Stimulated activated CD4-positive, alpha-beta T cell treated with anti-CD3 and anti-CD28 coated beads, TNF-alpha, amount 100 ng/mL, for 48 hours (primary cell): ENCODE measurements around the gene SMC1B.
"Not testable (repeated sequence)": the region's sequence is repeated elsewhere in the genome, so short reads cannot be mapped to it uniquely, and the experiment has no call there.

ENCODE experiments used
- DNase-seq, 3 donors: peaks; one replicate each; pipeline ENCODE4 v3.0.0-alpha.2; 2020; ENCODE audit warnings: low read depth in 3 of 3

Gene SMC1B

GRCh38 chr22:45445031-45445710, 31.8 kb upstream of the SMC1B start:
- DNase-seq: no peak

DNA sequence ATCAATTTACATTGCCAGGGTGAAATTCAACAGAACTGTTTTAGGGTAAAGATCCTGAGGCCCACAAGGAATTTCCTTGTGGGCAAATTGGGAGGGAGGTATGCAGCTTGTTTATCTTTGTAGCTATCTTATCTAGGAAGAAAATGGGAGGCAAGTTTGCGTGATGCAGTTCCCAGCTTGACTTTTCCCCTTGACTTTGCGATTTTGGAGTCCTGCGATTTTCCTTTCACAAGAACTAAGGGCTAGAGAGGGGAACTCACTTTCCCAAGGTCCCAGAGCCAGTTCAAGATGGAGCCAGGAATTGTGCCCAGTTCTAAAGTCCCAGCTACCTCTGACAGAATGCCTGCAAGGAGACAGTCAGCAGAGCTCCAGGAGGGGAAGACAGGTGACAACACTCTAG, 30.8 kb upstream of the SMC1B start:
- no peak for DNase-seq

- DNase-seq: no peak
Measured at GRCh38 chr22:45442116-45442515, 28.7 kb upstream of the SMC1B start.

GRCh38 chr22:45441138-45441537, 27.7 kb upstream of the SMC1B start:
- no peak for DNase-seq

- DNase-seq: not testable (repeated sequence)
Measured at GRCh38 chr22:45440688-45441087, 27.3 kb upstream of the SMC1B start.

DNA sequence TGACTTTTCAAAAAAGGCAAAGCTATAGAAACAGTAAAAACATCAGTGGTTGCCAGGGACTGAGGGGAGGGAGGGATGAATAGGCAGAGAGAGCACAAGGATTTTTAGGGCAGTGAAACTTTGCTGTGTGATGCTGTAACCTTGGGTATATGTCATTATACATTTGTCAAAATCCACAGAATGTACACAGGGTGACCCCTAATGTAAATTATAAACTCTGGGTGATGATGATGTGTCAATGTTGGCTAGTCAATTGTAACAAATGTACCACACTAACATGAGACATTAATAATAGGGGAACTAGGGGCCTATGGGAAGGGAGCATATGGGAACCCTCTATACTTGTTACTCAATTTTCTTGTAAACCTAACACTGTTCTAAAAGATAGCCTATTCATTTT, 24.9 kb upstream of the SMC1B start:
- DNase-seq: no peak

DNA sequence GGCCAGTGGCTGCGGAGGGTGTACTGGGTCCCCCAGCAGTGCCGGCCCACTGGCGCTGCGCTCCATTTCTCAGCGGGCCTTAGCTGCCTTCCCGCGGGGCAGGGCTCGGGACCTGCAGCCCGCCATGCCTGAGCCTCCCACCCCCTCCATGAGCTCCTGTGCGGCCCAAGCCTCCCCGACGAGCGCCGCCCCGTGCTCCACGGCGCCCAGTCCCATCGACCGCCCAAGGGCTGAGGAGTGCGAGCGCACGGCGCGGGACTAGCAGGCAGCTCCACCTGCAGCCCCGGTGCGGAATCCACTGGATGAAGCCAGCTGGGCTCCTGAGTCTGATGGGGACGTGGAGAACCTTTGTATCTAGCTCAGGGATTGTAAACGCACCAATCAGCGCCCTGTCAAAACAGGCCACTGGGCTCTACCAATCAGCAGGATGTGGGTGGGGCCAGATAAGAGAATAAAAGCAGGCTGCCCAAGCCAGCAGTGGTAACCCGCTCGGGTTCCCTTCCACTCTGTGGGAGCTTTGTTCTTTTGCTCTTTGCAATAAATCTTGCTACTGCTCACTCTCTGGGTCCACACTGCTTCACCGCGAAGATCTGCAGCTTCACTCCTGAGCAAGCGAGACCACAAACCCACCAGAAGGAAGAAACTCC, 23.6 kb upstream of the SMC1B start:
- DNase-seq: not testable (repeated sequence)

DNA sequence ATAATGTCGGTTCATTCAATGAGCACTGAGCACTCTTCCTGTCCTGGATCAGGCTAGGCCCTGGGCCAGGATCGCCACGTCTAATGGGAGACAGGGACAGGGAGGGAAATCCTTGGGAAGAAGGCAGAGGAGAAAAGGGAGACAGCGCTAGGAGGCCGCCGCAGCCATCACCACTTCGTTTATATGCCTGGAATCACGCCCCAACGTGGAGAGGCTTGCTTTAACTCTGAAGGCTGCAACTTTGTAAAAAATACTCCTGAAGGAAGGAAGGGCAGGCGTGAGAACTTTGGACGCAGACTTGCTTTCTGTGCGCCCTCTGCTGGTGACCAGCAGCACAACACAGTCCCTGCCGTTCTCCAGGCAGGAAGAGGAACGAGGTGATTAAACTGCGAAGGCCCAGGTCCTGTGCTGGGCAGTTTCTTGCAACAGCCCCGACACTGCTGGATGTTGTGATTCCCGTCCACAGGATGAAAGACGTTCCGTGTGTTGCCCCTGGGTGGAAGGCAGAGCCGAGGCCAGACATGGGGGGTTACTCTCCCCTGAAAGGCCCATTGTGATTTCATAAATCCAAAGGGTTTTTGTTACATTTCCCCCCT, 22.2 kb upstream of the SMC1B start:
- DNase-seq: peak; percentile 47 to 71 (median 66)

DNA sequence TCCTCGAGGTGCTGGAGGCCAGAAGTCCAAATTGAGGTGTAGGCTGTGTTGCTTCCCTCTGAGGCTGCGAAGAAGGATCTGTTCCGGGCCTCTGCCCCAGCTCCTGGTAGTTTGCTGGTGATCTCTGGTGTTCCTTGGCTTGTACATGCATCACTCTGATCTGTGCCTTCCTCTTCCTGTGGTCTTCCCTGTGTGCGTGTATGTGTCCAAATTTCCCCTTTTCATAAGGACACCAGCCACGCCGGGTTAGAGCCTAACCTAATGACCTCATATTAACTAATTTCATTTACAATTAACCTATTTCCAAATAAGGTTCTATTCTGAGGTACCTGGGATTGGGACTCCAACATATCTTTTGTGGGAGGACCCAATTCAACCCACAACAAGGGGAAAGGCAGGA, 21.6 kb upstream of the SMC1B start:
- no peak for DNase-seq

GRCh38 chr22:45430871-45431270, 17.5 kb upstream of the SMC1B start:
- DNase-seq: no peak

DNA sequence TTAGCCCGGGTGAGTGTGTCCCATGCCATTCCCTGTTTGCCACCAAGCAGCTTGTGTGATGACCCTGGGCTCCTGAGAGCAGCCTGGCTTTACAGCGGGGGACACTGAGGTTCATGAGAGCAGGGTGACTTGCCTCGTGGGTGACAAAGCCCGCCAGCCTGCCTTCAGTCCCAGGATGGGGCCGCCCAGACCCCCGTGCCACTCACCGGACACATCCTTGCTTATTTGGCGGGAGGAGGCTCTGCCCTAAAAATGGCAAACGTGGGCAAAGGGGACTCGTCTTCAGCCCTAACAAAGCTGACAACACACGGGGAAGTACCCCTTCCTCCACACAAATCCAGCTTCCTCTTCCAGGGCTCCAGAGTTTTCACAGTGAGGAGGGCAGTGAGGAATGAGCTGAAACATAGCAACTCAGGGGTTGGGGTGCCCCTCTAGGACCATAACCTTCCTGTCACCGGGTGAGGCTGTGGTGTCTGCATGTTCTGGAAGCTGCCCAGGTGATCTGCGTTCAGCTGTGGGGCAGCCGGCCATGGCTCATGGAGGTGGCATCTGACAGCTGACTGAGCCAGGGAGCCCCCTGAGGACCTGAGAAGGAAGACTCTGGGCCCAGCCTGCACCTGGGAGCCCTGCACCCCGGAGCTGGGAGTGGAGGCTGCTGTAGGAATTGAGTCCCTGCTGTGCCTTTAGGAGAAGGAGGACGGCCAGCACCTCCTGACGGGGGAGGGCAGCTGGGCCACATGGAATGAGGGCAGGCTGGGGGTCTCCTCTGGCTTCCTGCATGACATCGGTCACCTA, 16.8 kb upstream of the SMC1B start:
- DNase-seq: no peak

DNA sequence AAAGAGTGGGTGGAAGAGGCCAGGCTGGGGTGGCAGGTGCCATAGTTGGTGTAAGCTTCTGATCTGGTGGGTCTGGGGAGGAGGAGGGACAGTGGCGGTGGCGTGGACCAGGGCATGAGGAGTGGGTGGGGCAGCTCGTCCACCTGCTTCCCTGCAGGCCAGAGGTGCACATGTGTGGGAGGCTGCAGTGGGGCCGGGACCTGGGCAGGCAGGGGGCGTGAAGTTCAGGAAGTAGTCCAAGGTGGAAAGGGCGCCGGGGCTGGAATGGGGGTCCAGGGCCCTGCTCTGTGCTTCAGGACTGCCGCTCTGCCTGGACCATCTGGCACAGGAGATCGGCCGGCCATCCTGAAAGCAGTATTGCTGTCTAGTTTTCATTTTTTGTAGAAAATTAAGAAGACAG, 16.0 kb upstream of the SMC1B start:
- DNase-seq: no peak

DNA sequence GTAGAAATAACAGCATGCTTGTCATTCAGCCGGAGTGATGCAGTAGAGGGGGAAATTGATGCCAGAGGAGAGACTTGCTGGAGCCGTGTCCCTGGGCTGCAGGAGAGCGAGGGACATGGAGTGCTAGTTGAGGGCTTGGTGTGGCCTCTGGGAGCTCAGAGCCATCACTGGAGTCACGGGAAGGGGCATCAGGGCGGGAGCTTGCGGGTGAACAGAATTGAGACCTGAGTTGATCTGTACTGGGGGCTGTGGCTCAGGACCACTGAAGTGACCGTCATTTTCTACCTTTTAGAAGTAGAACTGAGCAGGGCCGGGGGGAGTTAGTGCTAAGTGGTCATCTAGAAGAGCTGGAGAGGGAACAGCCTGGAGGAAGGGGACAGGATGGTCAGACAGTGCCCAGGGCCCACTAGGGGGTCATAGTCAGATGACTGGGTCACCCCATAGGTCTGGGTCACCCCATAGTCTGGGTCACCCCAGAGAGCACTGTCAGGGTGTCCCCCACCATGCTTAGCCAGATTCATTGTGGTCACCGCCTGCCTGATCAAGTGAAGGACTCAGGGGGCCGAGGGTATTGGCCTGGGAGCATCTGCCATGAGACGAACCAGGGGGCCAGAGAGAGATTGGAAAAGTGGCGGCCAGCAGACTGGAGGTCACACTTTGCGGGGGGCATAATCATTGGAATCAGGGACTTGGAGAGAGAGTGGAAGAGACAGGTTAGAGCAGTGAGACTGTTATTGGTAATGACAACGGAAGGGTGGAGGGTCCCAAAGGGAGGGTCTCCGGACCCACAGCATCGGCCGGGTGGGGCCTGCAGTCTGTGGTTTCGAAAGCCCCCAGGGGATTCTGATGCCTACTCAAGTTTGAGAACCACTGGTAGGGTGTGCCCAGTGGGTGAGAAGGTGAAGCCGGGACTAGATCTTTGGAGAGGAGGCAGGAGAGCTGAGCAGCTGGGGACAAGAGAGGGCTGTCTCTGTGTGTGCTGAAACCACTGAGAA, 15.3 kb upstream of the SMC1B start:
- DNase-seq: no peak

GRCh38 chr22:45427114-45427513, 13.7 kb upstream of the SMC1B start:
- DNase-seq: no peak

- no peak for DNase-seq
Measured at GRCh38 chr22:45426387-45426786, 13.0 kb upstream of the SMC1B start.

- no peak for DNase-seq
Measured at GRCh38 chr22:45425531-45426265, 12.3 kb upstream of the SMC1B start.

DNA sequence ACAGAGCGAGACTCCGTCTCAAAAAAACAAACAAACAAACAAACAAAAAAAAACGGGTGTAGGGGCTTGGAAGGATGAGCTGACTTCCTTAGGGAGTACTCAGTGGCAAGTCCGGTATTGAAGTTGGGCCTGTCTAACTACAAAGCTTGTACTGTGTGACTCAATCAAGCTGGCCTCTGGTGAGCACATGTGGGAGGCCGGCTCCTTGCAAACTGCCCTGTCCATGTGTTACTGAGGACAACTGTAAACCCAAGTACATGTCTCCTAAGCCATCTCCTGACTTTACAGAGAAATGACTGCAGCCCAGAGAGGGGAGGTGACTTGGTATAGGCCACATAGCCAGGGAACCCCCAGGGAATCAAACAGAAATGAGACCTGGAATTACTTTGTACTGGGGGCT, 11.7 kb upstream of the SMC1B start:
- DNase-seq: no peak

- DNase-seq: no peak
Measured at GRCh38 chr22:45424241-45424731, 10.9 kb upstream of the SMC1B start.

DNA sequence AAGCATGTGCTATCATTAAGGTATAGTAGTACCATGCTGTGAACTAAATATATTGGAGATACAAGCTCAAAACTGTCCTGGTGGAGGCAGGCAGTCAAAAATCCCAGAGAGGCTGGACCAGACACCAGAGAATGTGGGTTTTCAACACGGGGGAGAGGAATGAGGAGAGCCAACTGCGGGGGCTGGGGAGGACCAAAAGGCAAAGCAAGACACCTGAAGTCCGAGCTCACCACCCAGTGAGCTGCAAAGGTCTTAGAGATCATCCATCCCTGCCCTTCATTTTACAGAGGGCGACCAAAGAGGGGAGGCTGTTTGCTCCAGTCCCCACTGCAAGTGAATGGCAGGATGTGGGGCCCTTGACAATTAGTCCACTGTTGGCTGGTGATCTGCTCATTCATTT, 10.1 kb upstream of the SMC1B start:
- no peak for DNase-seq

DNA sequence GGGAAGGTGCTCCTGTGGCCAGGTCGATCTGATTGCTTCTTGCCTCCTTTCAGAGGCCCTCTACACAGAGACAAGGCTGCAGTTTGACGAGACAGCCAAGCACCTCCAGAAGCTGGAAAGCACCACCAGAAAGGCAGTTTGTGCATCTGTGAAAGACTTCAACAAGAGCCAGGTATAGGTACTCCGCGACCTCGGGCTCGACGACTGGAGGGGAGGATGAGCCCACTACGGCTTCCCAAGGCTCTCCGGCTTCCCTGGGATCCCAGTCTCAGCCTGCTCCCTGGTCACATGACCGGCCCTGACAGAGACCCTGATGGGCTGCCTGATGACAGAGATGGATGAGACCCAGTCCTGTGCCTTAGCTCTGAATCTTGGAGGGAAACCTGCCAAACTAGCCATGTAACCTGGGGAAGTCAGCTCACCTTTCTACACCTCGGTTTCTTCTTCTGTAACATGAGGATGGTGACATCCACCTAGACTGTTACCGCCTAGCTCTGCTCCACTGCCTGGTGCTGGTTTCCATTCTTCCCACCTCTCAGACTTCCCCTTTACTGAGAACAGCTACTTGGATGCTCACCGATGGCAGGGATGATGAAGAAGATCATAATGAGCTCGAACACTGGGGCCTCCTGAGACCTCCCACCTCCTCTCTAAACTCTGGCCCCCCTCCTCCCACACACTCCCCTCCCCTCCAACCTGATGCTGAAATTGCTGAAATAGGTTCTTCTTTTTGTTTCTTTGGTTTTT, 9.0 kb upstream of the SMC1B start:
- no peak for DNase-seq
